Thoracic aorta (tissue), 2 donors: ENCODE measurements around the gene ZNHIT6. TPM values are rescaled to one million over a fixed set of nuclear protein-coding genes. Genes with fewer than 3 reads are reported as not detected.

Experiments
- ATAC-seq: fragments of 150-250 bp; one replicate; pipeline ENCODE4 v1.8.0; 2017; ENCODE audit warnings: low read depth; ENCODE audit not compliant: insufficient number of reproducible peaks, low FRiP score
- DNase-seq: peaks from one replicate; pipeline ENCODE4 v3.0.0-alpha.2; 2020; ENCODE audit warnings: low spot score
- H3K27ac ChIP-seq, 2 donors: fragments of 200-600 bp; sonication (generic); 1 replicate in 1 of 2; 2 replicates in 1 of 2; pipeline ENCODE4 v1.5.1; 2016; ENCODE audit warnings: mild to moderate bottlenecking in 2 of 2, moderate library complexity in 2 of 2
- H3K27me3 ChIP-seq: fragments of 200-600 bp; sonication (generic); replicated peaks from 2 replicates; pipeline ENCODE4 v1.6.0; 2016; ENCODE audit warnings: mild to moderate bottlenecking; ENCODE audit not compliant: insufficient read depth
- H3K36me3 ChIP-seq: fragments of 200-600 bp; sonication (generic); one replicate; pipeline ENCODE4 v1.5.1; 2016
- H3K4me1 ChIP-seq, 2 donors: fragments of 200-600 bp; sonication (generic); 1 replicate in 1 of 2; 2 replicates in 1 of 2; pipeline versions ENCODE4 v1.5.1 to v1.6.0; 2016; ENCODE audit warnings: low read depth in 2 of 2, mild to moderate bottlenecking in 1 of 2; ENCODE audit not compliant: control insufficient read depth in 1 of 2
- H3K4me3 ChIP-seq: fragments of 200-600 bp; sonication (generic); 2 replicates; pipeline ENCODE4 v1.5.1; 2016; ENCODE audit warnings: mild to moderate bottlenecking
- H3K9me3 ChIP-seq: fragments of 200-600 bp; sonication (generic); 2 replicates; pipeline ENCODE4 v1.5.1; 2016
- CTCF ChIP-seq: fragments of 200-600 bp; sonication (generic); IDR thresholded peaks from one replicate; pipeline ENCODE4 v1.5.1; 2019; ENCODE audit warnings: antibody characterized with exemption
- total RNA-seq, 2 donors: library from RNA; depleted of rRNA; stranded (reverse); fragments of >200 nt; gene quantifications; one replicate each; pipeline versions ENCODE4 v1.1.0 to v1.2.3, GENCODE V29; 2016

Gene ZNHIT6
- total RNA-seq, 2 donors from 2014 or later: 14.5 to 19.1 TPM

- TF ChIP-seq CTCF: no peak
- no peaks in the 10 kb centered on the region for H3K27me3 ChIP-seq
- ATAC-seq: no peak
- no peak for DNase-seq
- no peak overlapping the region for H3K27ac ChIP-seq
- H3K4me3 ChIP-seq: no peak overlapping the region
- H3K9me3 ChIP-seq: no peaks in the 10 kb centered on the region
- no peaks in the 10 kb centered on the region for H3K36me3 ChIP-seq
- peaks cover 3 to 13% of the 10 kb centered on the region in 2 donors for H3K4me1 ChIP-seq
These were observed 103.8 kb downstream of the ZNHIT6 start for GRCh38 chr1:85604298-85604997.

- no peak overlapping the region for H3K4me3 ChIP-seq
- no peak for TF ChIP-seq CTCF
- H3K4me1 ChIP-seq: peaks cover 9 to 21% of the 10 kb centered on the region in 2 donors
- no peaks in the 10 kb centered on the region for H3K36me3 ChIP-seq
- ATAC-seq: no peak
- no peak overlapping the region for H3K27ac ChIP-seq
- H3K27me3 ChIP-seq: no peaks in the 10 kb centered on the region
- DNase-seq: no peak
- no peaks in the 10 kb centered on the region for H3K9me3 ChIP-seq
These were observed 105.0 kb downstream of the ZNHIT6 start for GRCh38 chr1:85603086-85603880.

- Histone ChIP-seq H3K36me3 (no peaks in the 10 kb centered on the region), H3K4me1 (peaks cover 9 to 18% of the 10 kb centered on the region in 2 donors), H3K27me3 (no peaks in the 10 kb centered on the region), H3K4me3 (no peak overlapping the region), H3K9me3 (no peaks in the 10 kb centered on the region), H3K27ac (no peak overlapping the region)
- ATAC-seq: no peak
- no peak for DNase-seq
- TF ChIP-seq CTCF: no peak
These were observed 105.7 kb downstream of the ZNHIT6 start for GRCh38 chr1:85602571-85602970.

GRCh38 chr1:85601901-85602300, 106.3 kb downstream of the ZNHIT6 start:
- DNase-seq (no peak), ATAC-seq (no peak)
- peaks cover 9 to 16% of the 10 kb centered on the region in 2 donors for H3K4me1 ChIP-seq
- no peaks in the 10 kb centered on the region for H3K9me3 ChIP-seq
- no peaks in the 10 kb centered on the region for H3K27me3 ChIP-seq
- no peaks in the 10 kb centered on the region for H3K36me3 ChIP-seq
- H3K4me3 ChIP-seq: no peak overlapping the region
- no peak for TF ChIP-seq CTCF
- no peak overlapping the region for H3K27ac ChIP-seq

- Histone ChIP-seq H3K36me3 (no peaks in the 10 kb centered on the region), H3K9me3 (no peaks in the 10 kb centered on the region), H3K27me3 (no peaks in the 10 kb centered on the region), H3K27ac (no peak overlapping the region), H3K4me3 (no peak overlapping the region), H3K4me1 (peaks cover 9 to 16% of the 10 kb centered on the region in 2 donors)
- DNase-seq (no peak), ATAC-seq (no peak)
- no peak for TF ChIP-seq CTCF
These were observed 108.6 kb downstream of the ZNHIT6 start for GRCh38 chr1:85599681-85600080.

Other genes with a start within 250 kb of the ZNHIT6 start
- 10 to 100 TPM; 30.5 to 55.4 TPM for gene DDAH1, start 243.3 kb downstream of the ZNHIT6 start, total RNA-seq
- 100 to 1,000 TPM; 107 to 413 TPM for gene CCN1, start 127.7 kb downstream of the ZNHIT6 start, total RNA-seq